HepG2 (cell line): Measurements from ENCODE around the gene LYRM2. TPM values are rescaled to one million over a fixed set of nuclear protein-coding genes. Genes with fewer than 3 reads are reported as not detected.

Experiments
- ATAC-seq: fragments of 200-7000 bp; cut with Tn5 transposase; 3 replicates; pipeline ENCODE4 v1.9.1; 2020; ENCODE audit warnings: mild to moderate bottlenecking, moderate library complexity
- BruUV-seq: library from RNA; stranded (reverse); fragments of 400-500 nt; replicated peaks from 2 replicates; lab custom pipeline; 2021; lab: Mats Ljungman, UMichigan
- CTCF ChIA-PET: fragments of 300-600 bp; formaldehyde crosslinking; extraction: SDS; loops from one replicate; lab custom pipeline; 2021; ENCODE audit warnings: low total read pairs, inconsistent platforms, low intra/inter-chr PET ratio; lab: Yijun Ruan, JAX
- POLR2A ChIA-PET: fragments of 350-600 bp; sonication (Branson Sonifier 250); formaldehyde crosslinking; loops from one replicate; lab custom pipeline; 2020; ENCODE audit warnings: antibody characterized with exemption, inconsistent platforms; lab: Yijun Ruan, JAX
- DNase-seq: peaks from one replicate; pipeline ENCODE4 v3.0.0-alpha.2; 2015; ENCODE audit warnings: low spot score
- FAIRE-seq: peaks from 3 replicates; lab custom pipeline; 2011; peaks lifted over from hg19 to GRCh38; lab: Jason Lieb, UNC
- H2AFZ ChIP-seq: one replicate; pipeline ENCODE4 v1.6.1; 2011; ENCODE audit warnings: low read length, inconsistent platforms
- H3K27ac ChIP-seq: fragments of 300-600 bp; 3 replicates; pipeline ENCODE4 v1.8.0; 2011; ENCODE audit warnings: mixed run types, mild to moderate bottlenecking, mixed read lengths, low read length, inconsistent platforms; ENCODE audit not compliant: insufficient read depth; ENCODE audit errors: extremely low read length
- H3K27me3 ChIP-seq, 2 experiments: fragments of 200-600 bp in 1 of 2; 2 replicates in 1 of 2; 3 replicates in 1 of 2; pipeline versions ENCODE4 v1.6.0 to v1.8.0; 2011; ENCODE audit warnings: low read length in 2 of 2, mild to moderate bottlenecking in 2 of 2, moderate library complexity in 2 of 2, inconsistent platforms in 1 of 2; ENCODE audit not compliant: insufficient read depth in 2 of 2, control insufficient read depth in 1 of 2
- H3K36me3 ChIP-seq, 2 experiments: fragments of 200-600 bp in 1 of 2; replicated peaks in 1 of 2; 2 replicates in 1 of 2; 3 replicates in 1 of 2; pipeline versions ENCODE4 v1.5.1 to v1.8.0; 2011; ENCODE audit warnings: low read length in 2 of 2, inconsistent platforms in 1 of 2; ENCODE audit not compliant: insufficient read depth in 2 of 2, control insufficient read depth in 1 of 2
- H3K4me1 ChIP-seq: 2 replicates; pipeline ENCODE4 v1.5.1; 2012; ENCODE audit warnings: low read length, inconsistent platforms; ENCODE audit not compliant: insufficient read depth
- H3K4me2 ChIP-seq: 2 replicates; pipeline ENCODE4 v1.6.0; 2011; ENCODE audit warnings: low read depth, low read length, inconsistent platforms
- H3K4me3 ChIP-seq, 3 experiments: fragments of 200-600 bp in 1 of 3; sonication (generic), shearing (Covaris generic) in 1 of 3; replicated peaks in 1 of 3; 2 replicates each; pipeline ENCODE4 v1.5.1; 2011 to 2016; ENCODE audit warnings: low read length in 3 of 3, inconsistent platforms in 2 of 3, low read depth in 2 of 3, mild to moderate bottlenecking in 2 of 3, control low read depth in 1 of 3, mixed read lengths in 1 of 3; ENCODE audit not compliant: insufficient read depth in 1 of 3
- H3K79me2 ChIP-seq: one replicate; pipeline ENCODE4 v1.6.1; 2011; ENCODE audit warnings: low read length, inconsistent platforms; ENCODE audit not compliant: insufficient read depth
- H3K9ac ChIP-seq: 2 replicates; pipeline ENCODE4 v1.6.0; 2011; ENCODE audit warnings: mild to moderate bottlenecking, low read depth, low read length, inconsistent platforms; ENCODE audit not compliant: insufficient read depth
- H3K9me3 ChIP-seq: 2 replicates; pipeline ENCODE4 v1.5.1; 2012; ENCODE audit warnings: mild to moderate bottlenecking, low read length
- H4K20me1 ChIP-seq: 2 replicates; pipeline ENCODE4 v1.6.0; 2011; ENCODE audit warnings: inconsistent platforms, mild to moderate bottlenecking, low read length, moderate library complexity; ENCODE audit not compliant: insufficient read depth
- GFI1 ChIP-seq: sonication (generic); formaldehyde crosslinking; IDR thresholded peaks from 2 replicates; pipeline ENCODE4 v1.5.0; 2020; ENCODE audit warnings: missing genetic modification reagents, mild to moderate bottlenecking, borderline replicate concordance
- NCOA1 ChIP-seq: sonication (generic); formaldehyde crosslinking; IDR thresholded peaks from 2 replicates; pipeline ENCODE4 v1.9.0; 2021; ENCODE audit warnings: missing genetic modification reagents
- NFIB ChIP-seq: sonication (generic); formaldehyde crosslinking; IDR thresholded peaks from 2 replicates; pipeline ENCODE4 v1.9.0; 2021; ENCODE audit warnings: missing genetic modification reagents, mild to moderate bottlenecking, borderline replicate concordance
- RFXAP ChIP-seq: sonication (generic); formaldehyde crosslinking; IDR thresholded peaks from 2 replicates; pipeline ENCODE4 v1.4.0; 2020; ENCODE audit warnings: missing genetic modification reagents, borderline replicate concordance
- SCMH1 ChIP-seq: sonication (generic); formaldehyde crosslinking; IDR thresholded peaks from 2 replicates; pipeline ENCODE4 v1.9.0; 2021; ENCODE audit warnings: missing genetic modification reagents, mild to moderate bottlenecking, borderline replicate concordance
- SP140L ChIP-seq: sonication (generic); formaldehyde crosslinking; IDR thresholded peaks from 2 replicates; pipeline ENCODE4 v1.4.0; 2020; ENCODE audit warnings: missing genetic modification reagents, borderline replicate concordance
- SP4 ChIP-seq: sonication (generic); formaldehyde crosslinking; IDR thresholded peaks from 2 replicates; pipeline ENCODE4 v1.8.1; 2023; ENCODE audit warnings: mild to moderate bottlenecking, missing genetic modification reagents
- SP5 ChIP-seq: IDR thresholded peaks from 2 replicates; pipeline ENCODE4 v1.6.1; 2016; ENCODE audit warnings: low read depth, borderline replicate concordance
- XBP1 ChIP-seq: sonication (generic); formaldehyde crosslinking; IDR thresholded peaks from 2 replicates; pipeline ENCODE4 v1.5.0; 2020; ENCODE audit warnings: missing genetic modification reagents
- ZGPAT ChIP-seq: IDR thresholded peaks from 2 replicates; pipeline ENCODE4 v1.6.1; 2016; ENCODE audit warnings: mild to moderate bottlenecking
- ZNF615 ChIP-seq: sonication (generic); formaldehyde crosslinking; IDR thresholded peaks from 2 replicates; pipeline ENCODE4 v1.5.0; 2020; ENCODE audit warnings: mild to moderate bottlenecking, missing genetic modification reagents, borderline replicate concordance
- ZNF646 ChIP-seq: sonication (generic); formaldehyde crosslinking; IDR thresholded peaks from 2 replicates; pipeline ENCODE4 v1.9.0; 2021; ENCODE audit warnings: mild to moderate bottlenecking, missing genetic modification reagents
- ZNF652 ChIP-seq: IDR thresholded peaks from 2 replicates; pipeline ENCODE4 v1.6.1; 2016; ENCODE audit warnings: low read depth, borderline replicate concordance
- ZNF704 ChIP-seq: sonication (generic); formaldehyde crosslinking; IDR thresholded peaks from 2 replicates; pipeline ENCODE4 v1.8.1; 2023; ENCODE audit warnings: mild to moderate bottlenecking, inconsistent platforms, moderate library complexity, missing genetic modification reagents, borderline replicate concordance
- WGBS: methylation state at CpG from one replicate; pipeline ENCODE4 v1.1.6; 2017; ENCODE audit warnings: low lambda C conversion rate; 5-methylcytosine and 5-hydroxymethylcytosine counted together
- in situ Hi-C: cut with HindIII; loops from 2 replicates; pipeline ENCODE4 v1.10.0; 2017; ENCODE audit warnings: low pct_unique_long_range_greater_than_20kb; ENCODE audit not compliant: extremely low pct_ligation_motif_present
- intact Hi-C: fragments of 100-400 bp; cut with micrococcal nuclease; formaldehyde crosslinking; loops from one replicate; pipeline ENCODE4 v1.10.0; 2022; ENCODE audit not compliant: unreplicated experiment
- polyA plus RNA-seq, 8 experiments: library from polyadenylated mRNA; depleted of rRNA in 3 of 8; stranded (reverse) in 7 of 8; unstranded in 1 of 8; fragments of >200 nt; fragmentation: Illumina TruSeq in 4 of 8; extraction: Trizol in 4 of 8; gene quantifications; 2 replicates each; pipeline versions ENCODE4 v1.2.1 to v1.2.3, GENCODE V29; 2011 to 2016; ENCODE audit warnings: low read depth in 4 of 8, missing spikeins in 1 of 8, mixed read lengths in 1 of 8; ENCODE audit not compliant: insufficient read depth in 1 of 8
- total RNA-seq, 5 experiments: library from RNA; depleted of rRNA; stranded (reverse); fragments of >200 nt; fragmentation: Illumina TruSeq; extraction: Trizol; gene quantifications; 2 replicates each; pipeline ENCODE4 v1.2.3, GENCODE V29; 2016; ENCODE audit warnings: low read depth in 1 of 5

LYRM2 gene
- total and polyA plus RNA-seq, 2 of the 13 experiments (the other 11 are each of a cell fraction or from before 2014, with no cell fraction given): 17.8 to 32.6 TPM

GRCh38 chr6:89542866-89543265 lies 95.7 kb downstream of the LYRM2 start (continued):
- no peak for TF ChIP-seq ZNF646
- TF ChIP-seq XBP1: no peak
- no peak for TF ChIP-seq RFXAP (CRISPR knock-in tag)
- TF ChIP-seq ZNF652 (CRISPR knock-in tag): no peak
- no peak for TF ChIP-seq NCOA1 (CRISPR knock-in tag)
- TF ChIP-seq, all 625 proteins: peak for 0

GRCh38 chr6:89542081-89542857 lies 96.3 kb downstream of the LYRM2 start:
- intact Hi-C loops (no loop called here), in situ Hi-C loops (no loop called here)
- ATAC-seq: no peak
- DNase-seq: no peak
- H3K27ac ChIP-seq: no peak overlapping the region
- no peak for FAIRE-seq
- no peaks in the 10 kb centered on the region for H3K36me3 ChIP-seq
- no peak overlapping the region for H3K4me2 ChIP-seq
- CTCF ChIA-PET: no interaction called here
- BruUV-seq: no TSS peak
- H4K20me1 ChIP-seq: no peaks in the 10 kb centered on the region
- no peak overlapping the region for H2AFZ ChIP-seq
- peaks cover 9% of the 10 kb centered on the region for H3K4me1 ChIP-seq
- no peak overlapping the region for H3K4me3 ChIP-seq
- POLR2A ChIA-PET: no interaction called here
- H3K9me3 ChIP-seq: no peaks in the 10 kb centered on the region
- peaks cover 0 to 5% of the 10 kb centered on the region in 2 experiments; a peak in 1 of 5 replicates for H3K27me3 ChIP-seq
- H3K79me2 ChIP-seq: no peaks in the 10 kb centered on the region
- WGBS: 12% methylated on average over 12 of the region's 12 CpGs
- H3K9ac ChIP-seq: no peak overlapping the region
- TF ChIP-seq SCMH1 (CRISPR knock-in tag): no peak
- no peak for TF ChIP-seq SP140L
- no peak for TF ChIP-seq ZNF704 (CRISPR knock-in tag)
- no peak for TF ChIP-seq ZNF615
- TF ChIP-seq GFI1 (CRISPR knock-in tag): no peak
- TF ChIP-seq NFIB (CRISPR knock-in tag): no peak
- TF ChIP-seq SP5 (CRISPR knock-in tag): no peak
- TF ChIP-seq SP4 (CRISPR knock-in tag): no peak
- TF ChIP-seq ZGPAT: no peak
